NCI-H748 (cell line): Measurements from ENCODE around the gene PHLPP1.
A peak's percentile ranks its signal among the peaks of the same experiment; 100 is the strongest.

ENCODE experiments used
- DNase-seq: peaks from one replicate; lab custom pipeline; 2025; ENCODE audit not compliant: unreplicated experiment; lab: John Stamatoyannopoulos, UW

The PHLPP1 gene

GRCh38 chr18:62741118-62741566, 25.8 kb downstream of the PHLPP1 start:
- DNase-seq = no peak

- DNase-seq = no peak
Observed at GRCh38 chr18:62741584-62741983, 26.2 kb downstream of the PHLPP1 start.

GRCh38 chr18:62744076-62744968, 29.0 kb downstream of the PHLPP1 start:
- no peak for DNase-seq

GRCh38 chr18:62745089-62745751, 29.9 kb downstream of the PHLPP1 start:
- no peak for DNase-seq

- DNase-seq = no peak
Observed at GRCh38 chr18:62749389-62749788, 34.0 kb downstream of the PHLPP1 start.

GRCh38 chr18:62751341-62751821, 36.0 kb downstream of the PHLPP1 start:
- peak; percentile 45 for DNase-seq

GRCh38 chr18:62751977-62752376, 36.6 kb downstream of the PHLPP1 start:
- no peak for DNase-seq

GRCh38 chr18:62754026-62754425, 38.7 kb downstream of the PHLPP1 start:
- no peak for DNase-seq

GRCh38 chr18:62755454-62755853, 40.1 kb downstream of the PHLPP1 start:
- no peak for DNase-seq

- DNase-seq = no peak
Observed at GRCh38 chr18:62755946-62756345, 40.6 kb downstream of the PHLPP1 start.

- no peak for DNase-seq
Observed at GRCh38 chr18:62757399-62758010, 42.2 kb downstream of the PHLPP1 start.

- no peak for DNase-seq
Observed at GRCh38 chr18:62758591-62758990, 43.2 kb downstream of the PHLPP1 start.

GRCh38 chr18:62759704-62760402, 44.5 kb downstream of the PHLPP1 start:
- DNase-seq = no peak

GRCh38 chr18:62760403-62760734, 45.0 kb downstream of the PHLPP1 start:
- DNase-seq = no peak

- no peak for DNase-seq
Observed at GRCh38 chr18:62763101-62763521, 47.8 kb downstream of the PHLPP1 start.

GRCh38 chr18:62766266-62766665, 50.9 kb downstream of the PHLPP1 start:
- no peak for DNase-seq

GRCh38 chr18:62767321-62767720, 52.0 kb downstream of the PHLPP1 start:
- DNase-seq = no peak

GRCh38 chr18:62767836-62768557, 52.7 kb downstream of the PHLPP1 start:
- DNase-seq = no peak

- DNase-seq = peak; percentile 48
Observed at GRCh38 chr18:62768558-62768943, 53.2 kb downstream of the PHLPP1 start.

- DNase-seq = no peak
Observed at GRCh38 chr18:62769216-62769615, 53.9 kb downstream of the PHLPP1 start.
